Gastrocnemius medialis (tissue), 4 donors: ENCODE results near the gene MEMO1.
"Not testable (repeated sequence)": the region's sequence is repeated elsewhere in the genome, so short reads cannot be mapped to it uniquely, and the experiment has no call there.

Experiments
- CTCF ChIP-seq, 5 experiments: fragments of 450-650 bp in 3 of 5; fragments of 200-600 bp in 2 of 5; sonication (generic) in 2 of 5; IDR thresholded peaks in 4 of 5; conservative IDR thresholded peaks in 1 of 5; 1 replicate in 4 of 5; 2 replicates in 1 of 5; pipeline ENCODE4 v1.5.1; 2016 to 2019; ENCODE audit warnings: antibody characterized with exemption in 5 of 5, mild to moderate bottlenecking in 3 of 5, moderate library complexity in 3 of 5
- POLR2A ChIP-seq, 2 donors: fragments of 450-650 bp; IDR thresholded peaks; one replicate each; pipeline ENCODE4 v1.6.1; 2017; ENCODE audit warnings: antibody characterized with exemption in 2 of 2, mild to moderate bottlenecking in 2 of 2, moderate library complexity in 2 of 2

GRCh38 chr2:31953095-31953494, 57.7 kb downstream of the MEMO1 start:
- not testable (repeated sequence) for TF ChIP-seq CTCF (IDR thresholded peaks at IDR 0.05 in 4 of 5, conservative IDR thresholded peaks at IDR 0.05 in 1 of 5); POLR2A (IDR thresholded peaks at IDR 0.05)
